GM21381 (cell line): Measurements from ENCODE around the gene TEX101.
"Not testable (repeated sequence)": the region's sequence is repeated elsewhere in the genome, so short reads cannot be mapped to it uniquely, and the experiment has no call there.

Experiments used
- ATAC-seq: cut with Tn5 transposase; IDR thresholded peaks from one replicate; pipeline ENCODE4 v1.9.1; 2021; ENCODE audit warnings: mild to moderate bottlenecking, moderate library complexity; ENCODE audit not compliant: unreplicated experiment

Gene TEX101

GRCh38 chr19:43414554-43414953 is at the start of gene TEX101:
TSS of gene TEX101 (plus strand) at chr19:43414890. CDS start at chr19:43415920, 1,030 bp downstream.
- ATAC-seq = no peak

- not testable (repeated sequence) for ATAC-seq
Measured at GRCh38 chr19:43365677-43366076, 49.0 kb upstream of the TEX101 start.

- ATAC-seq = no peak
Measured at GRCh38 chr19:43367822-43368221, 46.9 kb upstream of the TEX101 start.

GRCh38 chr19:43368897-43369296 is 45.8 kb upstream of the TEX101 start:
- ATAC-seq = not testable (repeated sequence)

GRCh38 chr19:43371909-43372308 is 42.8 kb upstream of the TEX101 start:
- ATAC-seq = no peak

- no peak for ATAC-seq
Measured at GRCh38 chr19:43372462-43372861, 42.2 kb upstream of the TEX101 start.

- ATAC-seq = not testable (repeated sequence)
Measured at GRCh38 chr19:43377624-43378023, 37.1 kb upstream of the TEX101 start.

GRCh38 chr19:43380008-43380407 is 34.7 kb upstream of the TEX101 start:
- no peak for ATAC-seq

GRCh38 chr19:43380771-43381386 is 33.8 kb upstream of the TEX101 start:
- no peak for ATAC-seq

- not testable (repeated sequence) for ATAC-seq
Measured at GRCh38 chr19:43382586-43383216, 32.0 kb upstream of the TEX101 start.

GRCh38 chr19:43383254-43383653 is 31.4 kb upstream of the TEX101 start:
- not testable (repeated sequence) for ATAC-seq

GRCh38 chr19:43383759-43384158 is 30.9 kb upstream of the TEX101 start:
- not testable (repeated sequence) for ATAC-seq

GRCh38 chr19:43390903-43391551 is 23.7 kb upstream of the TEX101 start:
- ATAC-seq = not testable (repeated sequence)

- not testable (repeated sequence) for ATAC-seq
Measured at GRCh38 chr19:43391552-43391935, 23.1 kb upstream of the TEX101 start.

- not testable (repeated sequence) for ATAC-seq
Measured at GRCh38 chr19:43393501-43393900, 21.2 kb upstream of the TEX101 start.

- no peak for ATAC-seq
Measured at GRCh38 chr19:43395561-43395960, 19.1 kb upstream of the TEX101 start.

- no peak for ATAC-seq
Measured at GRCh38 chr19:43406297-43406696, 8.4 kb upstream of the TEX101 start.

- no peak for ATAC-seq
Measured at GRCh38 chr19:43407416-43408005, 7.2 kb upstream of the TEX101 start.

- ATAC-seq = no peak
Measured at GRCh38 chr19:43408043-43408442, 6.6 kb upstream of the TEX101 start.

GRCh38 chr19:43409415-43409814 is 5.3 kb upstream of the TEX101 start:
- no peak for ATAC-seq

GRCh38 chr19:43412441-43412840 is 2.2 kb upstream of the TEX101 start:
- no peak for ATAC-seq
